Epithelial cell of esophagus (primary cell): ENCODE measurements around the gene CACNA1H.

Source experiments
- DNase-seq: peaks from one replicate; pipeline ENCODE4 v3.0.0; 2010; ENCODE audit warnings: low read depth
- H3K4me3 ChIP-seq: 2 replicates; pipeline ENCODE4 v1.5.1; 2011; ENCODE audit warnings: mild to moderate bottlenecking, low read length, control low read depth
- CTCF ChIP-seq: IDR thresholded peaks from 2 replicates; pipeline ENCODE4 v1.5.1; 2011; ENCODE audit warnings: low read depth, mild to moderate bottlenecking, low read length, control low read depth, inconsistent platforms; ENCODE audit not compliant: insufficient read depth; ENCODE audit errors: missing control alignments

Gene CACNA1H

GRCh38 chr16:1159973-1160772 lies 7.3 kb downstream of the CACNA1H start:
- DNase-seq = no peak
- H3K4me3 ChIP-seq = no peak overlapping the region
- no peak for TF ChIP-seq CTCF

GRCh38 chr16:1160773-1161348 lies 8.0 kb downstream of the CACNA1H start:
- DNase-seq = no peak
- TF ChIP-seq CTCF = no peak
- no peak overlapping the region for H3K4me3 ChIP-seq

- DNase-seq = no peak
- H3K4me3 ChIP-seq = no peak overlapping the region
- TF ChIP-seq CTCF = no peak
These were observed 10.0 kb downstream of the CACNA1H start for GRCh38 chr16:1162701-1163566.

- H3K4me3 ChIP-seq = no peak overlapping the region
- no peak for TF ChIP-seq CTCF
- DNase-seq = no peak
These were observed 10.7 kb downstream of the CACNA1H start for GRCh38 chr16:1163567-1164055.

GRCh38 chr16:1164382-1164781 lies 11.5 kb downstream of the CACNA1H start:
- no peak for DNase-seq
- no peak for TF ChIP-seq CTCF
- no peak overlapping the region for H3K4me3 ChIP-seq

- TF ChIP-seq CTCF = no peak
- no peak for DNase-seq
- H3K4me3 ChIP-seq = no peak overlapping the region
These were observed 12.1 kb downstream of the CACNA1H start for GRCh38 chr16:1164975-1165374.
